Caco-2 (cell line): Measurements from ENCODE around the gene DIP2A. TPM values are rescaled to one million over a fixed set of nuclear protein-coding genes. Genes with fewer than 3 reads are reported as not detected.

ENCODE experiments used
- BruUV-seq: library from RNA; stranded (reverse); fragments of 400-500 nt; replicated peaks from 2 replicates; lab custom pipeline; 2021; lab: Mats Ljungman, UMichigan
- CTCF ChIA-PET: fragments of 300-600 bp; sonication (Branson Sonifier 250); formaldehyde crosslinking; loops from one replicate; lab custom pipeline; 2022; ENCODE audit warnings: antibody characterized with exemption; lab: Charles Lee
- POLR2A ChIA-PET: fragments of 300-600 bp; sonication (Branson Sonifier 250); formaldehyde crosslinking; loops from one replicate; lab custom pipeline; 2022; ENCODE audit warnings: antibody characterized with exemption; lab: Charles Lee
- DNase-seq, 2 experiments: peaks; one replicate each; pipeline versions ENCODE4 v3.0.0 to v3.0.0-alpha.2; 2020 to 2022
- H3K27me3 ChIP-seq: replicated peaks from 2 replicates; pipeline ENCODE4 v1.6.0; 2011; ENCODE audit warnings: low read length; ENCODE audit not compliant: control insufficient read depth, insufficient read depth
- H3K36me3 ChIP-seq: 2 replicates; pipeline ENCODE4 v1.5.1; 2011; ENCODE audit warnings: low read length; ENCODE audit not compliant: control insufficient read depth, insufficient read depth
- H3K4me1 ChIP-seq: fragments of 250-450 bp; sonication (Bioruptor Pico); 2 replicates; pipeline ENCODE4 v1.5.1; 2020; ENCODE audit warnings: mild to moderate bottlenecking
- H3K4me3 ChIP-seq: 2 replicates; pipeline ENCODE4 v1.5.1; 2011; ENCODE audit warnings: low read depth, mild to moderate bottlenecking, control low read depth, low read length
- H3K9me3 ChIP-seq: fragments of 250-450 bp; sonication (Bioruptor Pico); 2 replicates; pipeline ENCODE4 v1.5.1; 2020; ENCODE audit warnings: mild to moderate bottlenecking, moderate library complexity
- H3K27ac Mint-ChIP-seq: one replicate; pipeline ENCODE4 v1.8.0; 2022; ENCODE audit warnings: mixed read lengths; ENCODE audit not compliant: unreplicated experiment
- H3K27me3 Mint-ChIP-seq: one replicate; pipeline ENCODE4 v1.8.0; 2022; ENCODE audit warnings: mixed read lengths; ENCODE audit not compliant: insufficient read depth, unreplicated experiment
- H3K36me3 Mint-ChIP-seq: one replicate; pipeline ENCODE4 v1.8.0; 2022; ENCODE audit warnings: mild to moderate bottlenecking, mixed read lengths; ENCODE audit not compliant: insufficient read depth, unreplicated experiment
- H3K4me1 Mint-ChIP-seq: one replicate; pipeline ENCODE4 v1.8.0; 2022; ENCODE audit warnings: low read depth, mixed read lengths; ENCODE audit not compliant: unreplicated experiment
- H3K4me3 Mint-ChIP-seq: one replicate; pipeline ENCODE4 v1.8.0; 2022; ENCODE audit warnings: mild to moderate bottlenecking, moderate library complexity, mixed read lengths; ENCODE audit not compliant: unreplicated experiment
- H3K9me3 Mint-ChIP-seq: one replicate; pipeline ENCODE4 v1.8.0; 2022; ENCODE audit warnings: mixed read lengths; ENCODE audit not compliant: unreplicated experiment
- intact Hi-C: fragments of 100-400 bp; cut with micrococcal nuclease; formaldehyde crosslinking; loops from one replicate; pipeline ENCODE4 v1.10.0; 2022; ENCODE audit not compliant: unreplicated experiment
- total RNA-seq: library from RNA; stranded (reverse); gene quantifications from 2 replicates; pipeline ENCODE4 v1.2.3, GENCODE V29; 2022
- TF ChIP-seq, protein P1 (sequence below), 2 experiments: fragments of 200-600 bp in 1 of 2; IDR thresholded peaks; 1 replicate in 1 of 2; 2 replicates in 1 of 2; pipeline versions ENCODE4 v1.5.1 to v1.8.0; 2011 to 2022; ENCODE audit warnings: antibody characterized with exemption in 1 of 2, control low read depth in 1 of 2, inconsistent platforms in 1 of 2, low read depth in 1 of 2, low read length in 1 of 2, mild to moderate bottlenecking in 1 of 2, moderate library complexity in 1 of 2; ENCODE audit not compliant: insufficient read depth in 1 of 2, severe bottlenecking in 1 of 2, unreplicated experiment in 1 of 2

Gene DIP2A
- total RNA-seq, 1 experiment from 2014 or later = 44.6 TPM

DNA sequence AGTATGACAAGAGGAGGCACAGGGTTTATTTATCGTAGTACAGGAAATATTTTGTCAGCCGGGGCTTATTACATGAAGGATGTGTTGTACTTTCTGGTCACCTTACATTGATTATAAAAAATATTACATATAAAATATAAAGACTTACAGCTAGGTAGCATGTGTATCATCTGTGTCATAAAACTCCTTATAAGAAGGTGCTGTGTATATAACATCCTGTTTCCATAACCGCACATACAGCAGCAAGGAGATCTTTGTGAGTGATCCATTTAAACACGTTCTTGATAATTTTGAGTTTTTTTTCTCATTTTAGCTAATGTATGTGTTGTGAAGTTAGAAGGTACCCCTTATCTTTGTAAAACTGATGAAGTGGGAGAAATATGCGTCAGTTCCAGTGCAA lies 86.1 kb downstream of the DIP2A start:
- Mint-ChIP-seq H3K36me3 (peaks cover 48% of the 10 kb centered on the region), H3K4me1 (no peaks in the 10 kb centered on the region), H3K27me3 (no peaks in the 10 kb centered on the region), H3K9me3 (no peaks in the 10 kb centered on the region), H3K27ac (no peak overlapping the region), H3K4me3 (no peak overlapping the region)
- Histone ChIP-seq H3K4me1 (no peaks in the 10 kb centered on the region), H3K36me3 (no peaks in the 10 kb centered on the region; the same call in none of the 2 replicates), H3K4me3 (no peak overlapping the region), H3K9me3 (no peaks in the 10 kb centered on the region), H3K27me3 (no peaks in the 10 kb centered on the region)
- intact Hi-C loops = no loop called here
- TF ChIP-seq, protein P1, sequence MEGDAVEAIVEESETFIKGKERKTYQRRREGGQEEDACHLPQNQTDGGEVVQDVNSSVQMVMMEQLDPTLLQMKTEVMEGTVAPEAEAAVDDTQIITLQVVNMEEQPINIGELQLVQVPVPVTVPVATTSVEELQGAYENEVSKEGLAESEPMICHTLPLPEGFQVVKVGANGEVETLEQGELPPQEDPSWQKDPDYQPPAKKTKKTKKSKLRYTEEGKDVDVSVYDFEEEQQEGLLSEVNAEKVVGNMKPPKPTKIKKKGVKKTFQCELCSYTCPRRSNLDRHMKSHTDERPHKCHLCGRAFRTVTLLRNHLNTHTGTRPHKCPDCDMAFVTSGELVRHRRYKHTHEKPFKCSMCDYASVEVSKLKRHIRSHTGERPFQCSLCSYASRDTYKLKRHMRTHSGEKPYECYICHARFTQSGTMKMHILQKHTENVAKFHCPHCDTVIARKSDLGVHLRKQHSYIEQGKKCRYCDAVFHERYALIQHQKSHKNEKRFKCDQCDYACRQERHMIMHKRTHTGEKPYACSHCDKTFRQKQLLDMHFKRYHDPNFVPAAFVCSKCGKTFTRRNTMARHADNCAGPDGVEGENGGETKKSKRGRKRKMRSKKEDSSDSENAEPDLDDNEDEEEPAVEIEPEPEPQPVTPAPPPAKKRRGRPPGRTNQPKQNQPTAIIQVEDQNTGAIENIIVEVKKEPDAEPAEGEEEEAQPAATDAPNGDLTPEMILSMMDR (IDR thresholded peaks at IDR 0.05; ENCODE audit: insufficient read depth in 1 of 2, low read depth in 1 of 2, low read length in 1 of 2, severe bottlenecking in 1 of 2, unreplicated experiment in 1 of 2) = no peak
- CTCF ChIA-PET = no interaction called here
- no TSS peak for BruUV-seq
- no peak for DNase-seq
- POLR2A ChIA-PET = no interaction called here

DNA sequence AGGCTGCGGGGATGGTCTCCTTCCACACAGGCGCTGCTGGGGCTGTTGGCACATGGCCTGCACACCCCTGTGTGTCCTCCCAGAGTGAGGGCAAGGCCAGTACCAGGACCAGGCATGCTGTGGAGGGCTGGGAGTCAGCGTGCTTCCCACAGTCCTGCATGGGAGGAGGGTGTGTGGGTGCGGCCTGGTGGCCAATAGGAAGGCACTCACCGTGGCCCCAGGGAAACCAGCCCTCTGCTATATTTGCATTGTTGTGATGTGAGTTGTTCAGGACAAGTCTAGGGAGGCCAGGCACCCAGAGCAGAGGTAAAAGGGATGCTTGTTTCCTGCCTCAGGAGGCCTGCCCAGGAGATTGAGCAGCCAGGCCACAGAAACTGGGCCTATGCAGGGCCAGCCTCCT lies 86.7 kb downstream of the DIP2A start:
- H3K9me3 ChIP-seq = no peaks in the 10 kb centered on the region
- no peaks in the 10 kb centered on the region for H3K4me1 ChIP-seq
- TF ChIP-seq, protein P1 (IDR thresholded peaks at IDR 0.05; ENCODE audit: insufficient read depth in 1 of 2, low read depth in 1 of 2, low read length in 1 of 2, severe bottlenecking in 1 of 2, unreplicated experiment in 1 of 2) = no peak
- Mint-ChIP-seq H3K4me3 (no peak overlapping the region), H3K36me3 (peaks cover 54% of the 10 kb centered on the region), H3K27me3 (no peaks in the 10 kb centered on the region), H3K4me1 (no peaks in the 10 kb centered on the region), H3K9me3 (no peaks in the 10 kb centered on the region), H3K27ac (no peak overlapping the region)
- intact Hi-C loops = no loop called here
- POLR2A ChIA-PET = no interaction called here
- BruUV-seq = no TSS peak
- DNase-seq = no peak
- H3K4me3 ChIP-seq = no peak overlapping the region
- H3K27me3 ChIP-seq = no peaks in the 10 kb centered on the region
- CTCF ChIA-PET = no interaction called here
- H3K36me3 ChIP-seq = no peaks in the 10 kb centered on the region; the same call in none of the 2 replicates

DNA sequence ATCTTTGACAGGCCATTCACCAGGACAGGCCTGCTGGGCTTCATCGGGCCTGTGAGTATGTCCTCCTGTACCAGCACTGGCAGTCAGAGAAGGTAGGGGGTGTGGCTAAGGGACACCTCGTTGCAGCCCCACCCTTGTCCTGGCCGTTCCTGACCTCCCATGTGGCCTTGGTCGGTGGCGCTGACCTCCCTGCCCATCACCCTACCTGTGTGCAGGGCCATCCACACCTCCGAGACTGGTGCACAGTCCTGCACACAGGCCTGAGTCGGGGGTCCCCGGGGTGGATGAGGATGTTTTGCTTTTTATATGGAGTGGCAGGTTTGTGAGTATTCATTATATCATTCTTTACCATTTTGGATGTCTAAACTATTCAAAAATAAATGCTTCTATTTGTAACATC lies 87.2 kb downstream of the DIP2A start:
- Mint-ChIP-seq H3K27ac (no peak overlapping the region), H3K36me3 (peaks cover 54% of the 10 kb centered on the region), H3K9me3 (no peaks in the 10 kb centered on the region), H3K27me3 (no peaks in the 10 kb centered on the region), H3K4me3 (no peak overlapping the region), H3K4me1 (no peaks in the 10 kb centered on the region)
- Histone ChIP-seq H3K27me3 (no peaks in the 10 kb centered on the region), H3K36me3 (no peaks in the 10 kb centered on the region; the same call in none of the 2 replicates), H3K4me1 (no peaks in the 10 kb centered on the region), H3K4me3 (no peak overlapping the region), H3K9me3 (no peaks in the 10 kb centered on the region)
- TF ChIP-seq, protein P1 (IDR thresholded peaks at IDR 0.05; ENCODE audit: insufficient read depth in 1 of 2, low read depth in 1 of 2, low read length in 1 of 2, severe bottlenecking in 1 of 2, unreplicated experiment in 1 of 2) = no peak
- CTCF ChIA-PET = no interaction called here
- intact Hi-C loops = no loop called here
- no peak for DNase-seq
- POLR2A ChIA-PET = no interaction called here
- no TSS peak for BruUV-seq
